ENCODE measurements around the gene MAPKAP1.

DNA sequence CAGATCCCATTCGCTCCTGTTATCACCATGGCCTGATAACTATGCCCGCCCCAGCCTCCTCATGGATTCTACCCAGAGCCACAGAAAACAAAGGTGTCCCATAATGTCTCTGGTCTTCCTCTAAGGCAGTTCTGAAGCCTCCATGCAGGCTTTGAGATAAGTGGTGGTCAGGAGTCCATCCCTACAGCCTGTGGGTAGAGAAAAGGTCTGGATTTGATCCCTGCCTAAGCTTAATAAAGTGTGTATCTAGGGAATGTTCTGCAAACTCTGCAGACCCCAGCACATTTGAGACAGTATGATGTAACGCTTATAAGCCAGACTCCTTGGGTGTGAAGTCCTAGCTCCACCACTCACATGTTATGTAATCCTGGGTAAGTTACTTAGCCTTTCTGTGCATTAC, 187.3 kb downstream of the MAPKAP1 start:
- no peak for TF ChIP-seq EZH2phosphoT487 (IDR thresholded peaks at IDR 0.05)
- TF ChIP-seq, protein P1, sequence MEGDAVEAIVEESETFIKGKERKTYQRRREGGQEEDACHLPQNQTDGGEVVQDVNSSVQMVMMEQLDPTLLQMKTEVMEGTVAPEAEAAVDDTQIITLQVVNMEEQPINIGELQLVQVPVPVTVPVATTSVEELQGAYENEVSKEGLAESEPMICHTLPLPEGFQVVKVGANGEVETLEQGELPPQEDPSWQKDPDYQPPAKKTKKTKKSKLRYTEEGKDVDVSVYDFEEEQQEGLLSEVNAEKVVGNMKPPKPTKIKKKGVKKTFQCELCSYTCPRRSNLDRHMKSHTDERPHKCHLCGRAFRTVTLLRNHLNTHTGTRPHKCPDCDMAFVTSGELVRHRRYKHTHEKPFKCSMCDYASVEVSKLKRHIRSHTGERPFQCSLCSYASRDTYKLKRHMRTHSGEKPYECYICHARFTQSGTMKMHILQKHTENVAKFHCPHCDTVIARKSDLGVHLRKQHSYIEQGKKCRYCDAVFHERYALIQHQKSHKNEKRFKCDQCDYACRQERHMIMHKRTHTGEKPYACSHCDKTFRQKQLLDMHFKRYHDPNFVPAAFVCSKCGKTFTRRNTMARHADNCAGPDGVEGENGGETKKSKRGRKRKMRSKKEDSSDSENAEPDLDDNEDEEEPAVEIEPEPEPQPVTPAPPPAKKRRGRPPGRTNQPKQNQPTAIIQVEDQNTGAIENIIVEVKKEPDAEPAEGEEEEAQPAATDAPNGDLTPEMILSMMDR (IDR thresholded peaks at IDR 0.05) = no peak
